Measurements from ENCODE around the gene RIOK1. TPM values are rescaled to one million over a fixed set of nuclear protein-coding genes. Genes with fewer than 3 reads are reported as not detected.

The RIOK1 gene
- total RNA-seq, 1 donor from 2014 or later, result 24.1 TPM

GRCh38 chr6:7438011-7438410 lies 48.4 kb downstream of the RIOK1 start:
- TF ChIP-seq CTCF (IDR thresholded peaks at IDR 0.05; ENCODE audit: unreplicated experiment), result no peak
- Mint-ChIP-seq H3K4me1 (peaks cover 7% of the 10 kb centered on the region), H3K4me3 (no peak overlapping the region), H3K36me3 (no peaks in the 10 kb centered on the region), H3K27ac (no peak overlapping the region), H3K27me3 (ENCODE audit: low read depth) (no peaks in the 10 kb centered on the region), H3K9me3 (peaks cover 5% of the 10 kb centered on the region)
- no peak for DNase-seq (ENCODE audit: low spot score in 2 of 2, unreplicated experiment in 2 of 2)

- Mint-ChIP-seq H3K4me3 (no peak overlapping the region), H3K36me3 (no peaks in the 10 kb centered on the region), H3K27me3 (ENCODE audit: low read depth) (no peaks in the 10 kb centered on the region), H3K4me1 (peaks cover 7% of the 10 kb centered on the region), H3K27ac (no peak overlapping the region), H3K9me3 (peaks cover 5% of the 10 kb centered on the region)
- DNase-seq (ENCODE audit: low spot score in 2 of 2, unreplicated experiment in 2 of 2), result no peak
- TF ChIP-seq CTCF (IDR thresholded peaks at IDR 0.05; ENCODE audit: unreplicated experiment), result no peak
Observed at GRCh38 chr6:7439228-7439627, 49.6 kb downstream of the RIOK1 start.

GRCh38 chr6:7440476-7440875 lies 50.9 kb downstream of the RIOK1 start:
- H3K4me3 Mint-ChIP-seq, result no peak overlapping the region
- no peak for DNase-seq (ENCODE audit: low spot score in 2 of 2, unreplicated experiment in 2 of 2)
- H3K9me3 Mint-ChIP-seq, result peaks cover 5% of the 10 kb centered on the region
- H3K36me3 Mint-ChIP-seq, result no peaks in the 10 kb centered on the region
- no peaks in the 10 kb centered on the region for H3K27me3 Mint-ChIP-seq (ENCODE audit: low read depth)
- TF ChIP-seq CTCF (IDR thresholded peaks at IDR 0.05; ENCODE audit: unreplicated experiment), result no peak
- peaks cover 14% of the 10 kb centered on the region for H3K4me1 Mint-ChIP-seq
- no peak overlapping the region for H3K27ac Mint-ChIP-seq

GRCh38 chr6:7441048-7441775 lies 51.6 kb downstream of the RIOK1 start:
- no peak for TF ChIP-seq CTCF (IDR thresholded peaks at IDR 0.05; ENCODE audit: unreplicated experiment)
- H3K36me3 Mint-ChIP-seq, result no peaks in the 10 kb centered on the region
- no peak overlapping the region for H3K27ac Mint-ChIP-seq
- H3K27me3 Mint-ChIP-seq (ENCODE audit: low read depth), result no peaks in the 10 kb centered on the region
- no peak for DNase-seq (ENCODE audit: low spot score in 2 of 2, unreplicated experiment in 2 of 2)
- no peaks in the 10 kb centered on the region for H3K9me3 Mint-ChIP-seq
- peaks cover 21% of the 10 kb centered on the region for H3K4me1 Mint-ChIP-seq
- no peak overlapping the region for H3K4me3 Mint-ChIP-seq

GRCh38 chr6:7442467-7442866 lies 52.9 kb downstream of the RIOK1 start:
- no peak overlapping the region for H3K27ac Mint-ChIP-seq
- no peaks in the 10 kb centered on the region for H3K9me3 Mint-ChIP-seq
- peaks cover 27% of the 10 kb centered on the region for H3K4me1 Mint-ChIP-seq
- H3K4me3 Mint-ChIP-seq, result no peak overlapping the region
- DNase-seq (ENCODE audit: low spot score in 2 of 2, unreplicated experiment in 2 of 2), result no peak
- no peaks in the 10 kb centered on the region for H3K27me3 Mint-ChIP-seq (ENCODE audit: low read depth)
- no peak for TF ChIP-seq CTCF (IDR thresholded peaks at IDR 0.05; ENCODE audit: unreplicated experiment)
- H3K36me3 Mint-ChIP-seq, result no peaks in the 10 kb centered on the region
